Adrenal gland (tissue), 5 donors: ENCODE measurements around the gene MPPED1.

Experiments used
- CTCF ChIP-seq, 6 experiments: fragments of 450-650 bp in 4 of 6; fragments of 200-600 bp in 2 of 6; sonication (generic) in 1 of 6; IDR thresholded peaks; 1 replicate in 5 of 6; 2 replicates in 1 of 6; pipeline versions ENCODE4 v1.5.1 to v1.8.0; 2016 to 2021; ENCODE audit warnings: antibody characterized with exemption in 6 of 6, mild to moderate bottlenecking in 2 of 6, moderate library complexity in 1 of 6
- POLR2A ChIP-seq, 2 donors: fragments of 450-650 bp; IDR thresholded peaks; one replicate each; pipeline ENCODE4 v1.6.1; 2017; ENCODE audit warnings: antibody characterized with exemption in 2 of 2, mild to moderate bottlenecking in 2 of 2, moderate library complexity in 1 of 2
- donor health status: DM: no; HTN: no; CAD: no.

GRCh38 chr22:43481568-43482317, 69.9 kb downstream of the MPPED1 start:
- TF ChIP-seq POLR2A (IDR thresholded peaks at IDR 0.05) (no peak), CTCF (IDR thresholded peaks at IDR 0.05) (no peak)
